H1 (cell line): ENCODE results near the gene MXD4.

Experiments used
- CHD2 ChIP-seq: IDR thresholded peaks from 2 replicates; pipeline ENCODE4 v1.6.1; 2012; ENCODE audit warnings: low read length, improper control_type of control experiment
- CTCF ChIP-seq, 3 experiments: IDR thresholded peaks; 1 replicate in 2 of 3; 2 replicates in 1 of 3; pipeline versions ENCODE4 v1.5.1 to v1.6.1; 2011; ENCODE audit warnings: low read length in 3 of 3, mild to moderate bottlenecking in 3 of 3, inconsistent platforms in 2 of 3, low read depth in 1 of 3, moderate library complexity in 1 of 3; ENCODE audit not compliant: insufficient read depth in 1 of 3; ENCODE audit errors: control extremely low read depth in 1 of 3
- KDM1A ChIP-seq: fragments of 200-600, 300-600 bp; sonication (generic); IDR thresholded peaks from 2 replicates; pipeline ENCODE4 v1.7.1; 2016; ENCODE audit warnings: mild to moderate bottlenecking, low read length, borderline replicate concordance
- POLR2A ChIP-seq, 2 experiments: IDR thresholded peaks; 1 replicate in 1 of 2; 2 replicates in 1 of 2; pipeline ENCODE4 v1.6.1; 2011; ENCODE audit warnings: low read depth in 2 of 2, low read length in 2 of 2, mild to moderate bottlenecking in 2 of 2; ENCODE audit errors: control extremely low read depth in 1 of 2
- USF2 ChIP-seq: IDR thresholded peaks from 2 replicates; pipeline ENCODE4 v1.6.1; 2011; ENCODE audit warnings: low read length, improper control_type of control experiment

GRCh38 chr4:2276581-2277325 is 14.8 kb upstream of the MXD4 start:
- TF ChIP-seq CTCF (IDR thresholded peaks at IDR 0.05; ENCODE audit: control extremely low read depth in 1 of 3, insufficient read depth in 1 of 3, low read depth in 1 of 3, low read length in 3 of 3) (no peak), POLR2A (IDR thresholded peaks at IDR 0.05; ENCODE audit: control extremely low read depth in 1 of 2, low read depth in 2 of 2, low read length in 2 of 2) (no peak), USF2 (no peak), KDM1A (no peak), CHD2 (no peak)
